Measurements from ENCODE around the gene MTA3. TPM values are rescaled to one million over a fixed set of nuclear protein-coding genes. Genes with fewer than 3 reads are reported as not detected.
"Not testable (repeated sequence)": the region's sequence is repeated elsewhere in the genome, so short reads cannot be mapped to it uniquely, and the experiment has no call there.

Gene MTA3
- polyA plus RNA-seq, 1 experiment = 51.0 TPM

GRCh38 chr2:42614838-42615237, 46.4 kb downstream of the MTA3 start:
- ChIA-PET CTCF (no interaction called here), POLR2A (interaction anchor here (0.6 to 0.7 kb wide), 2 partner anchors 85 to 88 kb away, joined by 3 to 4 read pairs; no protein-coding TSS in a partner anchor)
- H3K4me3 ChIP-seq (ENCODE audit: low read depth, low read length) = no peak overlapping the region
- TF ChIP-seq, protein P1, sequence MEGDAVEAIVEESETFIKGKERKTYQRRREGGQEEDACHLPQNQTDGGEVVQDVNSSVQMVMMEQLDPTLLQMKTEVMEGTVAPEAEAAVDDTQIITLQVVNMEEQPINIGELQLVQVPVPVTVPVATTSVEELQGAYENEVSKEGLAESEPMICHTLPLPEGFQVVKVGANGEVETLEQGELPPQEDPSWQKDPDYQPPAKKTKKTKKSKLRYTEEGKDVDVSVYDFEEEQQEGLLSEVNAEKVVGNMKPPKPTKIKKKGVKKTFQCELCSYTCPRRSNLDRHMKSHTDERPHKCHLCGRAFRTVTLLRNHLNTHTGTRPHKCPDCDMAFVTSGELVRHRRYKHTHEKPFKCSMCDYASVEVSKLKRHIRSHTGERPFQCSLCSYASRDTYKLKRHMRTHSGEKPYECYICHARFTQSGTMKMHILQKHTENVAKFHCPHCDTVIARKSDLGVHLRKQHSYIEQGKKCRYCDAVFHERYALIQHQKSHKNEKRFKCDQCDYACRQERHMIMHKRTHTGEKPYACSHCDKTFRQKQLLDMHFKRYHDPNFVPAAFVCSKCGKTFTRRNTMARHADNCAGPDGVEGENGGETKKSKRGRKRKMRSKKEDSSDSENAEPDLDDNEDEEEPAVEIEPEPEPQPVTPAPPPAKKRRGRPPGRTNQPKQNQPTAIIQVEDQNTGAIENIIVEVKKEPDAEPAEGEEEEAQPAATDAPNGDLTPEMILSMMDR (IDR thresholded peaks at IDR 0.05; ENCODE audit: low read depth, low read length) = no peak
- DNase-seq (ENCODE audit: low read depth, low spot score) = no peak
- H3K9me3 ChIP-seq (ENCODE audit: control insufficient read depth, insufficient read depth, low read length) = no peaks in the 10 kb centered on the region
- no peaks in the 10 kb centered on the region for H3K27me3 ChIP-seq (ENCODE audit: control insufficient read depth, insufficient read depth, low read length)
- no peak overlapping the region for H3K27ac ChIP-seq (ENCODE audit: low read depth, low read length)

GRCh38 chr2:42618116-42618515, 49.7 kb downstream of the MTA3 start:
- Histone ChIP-seq H3K4me3 (ENCODE audit: low read depth, low read length) (no peak overlapping the region), H3K27ac (ENCODE audit: low read depth, low read length) (no peak overlapping the region), H3K27me3 (ENCODE audit: control insufficient read depth, insufficient read depth, low read length) (no peaks in the 10 kb centered on the region), H3K9me3 (ENCODE audit: control insufficient read depth, insufficient read depth, low read length) (peaks cover 4% of the 10 kb centered on the region; the same call in 1 of the 2 replicates)
- POLR2A ChIA-PET = no interaction called here
- no peak for DNase-seq (ENCODE audit: low read depth, low spot score)
- CTCF ChIA-PET = no interaction called here
- TF ChIP-seq, protein P1 (IDR thresholded peaks at IDR 0.05; ENCODE audit: low read depth, low read length) = no peak

GRCh38 chr2:42618972-42619371, 50.5 kb downstream of the MTA3 start:
- Histone ChIP-seq H3K27ac (ENCODE audit: low read depth, low read length) (no peak overlapping the region), H3K4me3 (ENCODE audit: low read depth, low read length) (no peak overlapping the region), H3K9me3 (ENCODE audit: control insufficient read depth, insufficient read depth, low read length) (peaks cover 4% of the 10 kb centered on the region; the same call in 1 of the 2 replicates), H3K27me3 (ENCODE audit: control insufficient read depth, insufficient read depth, low read length) (no peaks in the 10 kb centered on the region)
- TF ChIP-seq, protein P1 (IDR thresholded peaks at IDR 0.05; ENCODE audit: low read depth, low read length) = no peak
- DNase-seq (ENCODE audit: low read depth, low spot score) = no peak
- POLR2A ChIA-PET = no interaction called here
- CTCF ChIA-PET = interaction anchor here (0.7 kb wide), 1 partner anchor 45 kb away, joined by 3 read pairs; no protein-coding TSS in a partner anchor

GRCh38 chr2:42621626-42622025, 53.2 kb downstream of the MTA3 start:
- DNase-seq (ENCODE audit: low read depth, low spot score); H3K4me3 ChIP-seq (ENCODE audit: low read depth, low read length); H3K27me3 ChIP-seq (ENCODE audit: control insufficient read depth, insufficient read depth, low read length); H3K27ac ChIP-seq (ENCODE audit: low read depth, low read length); POLR2A ChIA-PET; CTCF ChIA-PET; H3K9me3 ChIP-seq (ENCODE audit: control insufficient read depth, insufficient read depth, low read length): not testable (repeated sequence)

DNA sequence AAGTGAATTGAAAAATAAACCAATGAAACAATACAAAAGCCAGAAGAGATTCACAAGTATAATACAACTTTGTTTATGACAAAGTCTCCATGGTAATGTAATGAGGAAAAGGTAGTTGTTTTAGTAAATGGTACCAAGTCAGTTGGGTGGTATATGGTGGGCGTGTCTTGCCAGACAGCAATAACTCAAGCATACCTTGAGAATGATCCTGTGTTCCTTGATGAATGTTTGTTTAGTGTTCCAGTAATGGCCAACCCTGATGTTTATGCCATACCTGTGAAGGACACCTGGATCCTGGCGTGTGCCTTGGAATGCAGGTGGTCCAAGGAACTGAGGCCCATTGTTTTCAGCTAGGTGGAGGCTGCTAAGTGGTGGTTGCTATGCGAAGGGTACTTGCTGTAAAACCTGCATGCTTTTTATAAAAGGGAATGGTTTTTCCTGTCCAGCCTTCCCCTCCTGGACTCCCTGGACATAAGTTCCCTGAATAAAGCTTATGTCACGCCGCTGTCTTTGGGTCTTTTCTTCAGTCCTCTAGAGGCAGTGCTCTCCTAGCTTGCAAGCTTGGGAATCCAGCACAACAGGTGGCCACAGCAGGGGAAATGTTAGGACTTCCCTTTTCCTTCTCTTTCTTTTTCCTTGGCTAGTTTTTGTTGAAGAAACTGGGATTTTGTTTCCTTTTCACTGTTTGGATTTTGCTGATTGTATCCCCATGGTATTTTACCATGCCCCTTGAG, 54.7 kb downstream of the MTA3 start:
- DNase-seq (ENCODE audit: low read depth, low spot score) = no peak
- ChIA-PET POLR2A (no interaction called here), CTCF (no interaction called here)

More for the DNA sequence above, 54.7 kb downstream of the MTA3 start:
- Histone ChIP-seq H3K27me3 (ENCODE audit: control insufficient read depth, insufficient read depth, low read length) (no peaks in the 10 kb centered on the region), H3K4me3 (ENCODE audit: low read depth, low read length) (no peak overlapping the region), H3K27ac (ENCODE audit: low read depth, low read length) (no peak overlapping the region), H3K9me3 (ENCODE audit: control insufficient read depth, insufficient read depth, low read length) (peaks cover 4% of the 10 kb centered on the region; the same call in 1 of the 2 replicates)
- TF ChIP-seq, protein P1 (IDR thresholded peaks at IDR 0.05; ENCODE audit: low read depth, low read length) = no peak
